Caki2 (cell line): ENCODE data around the gene RPL36A. TPM values are rescaled to one million over a fixed set of nuclear protein-coding genes. Genes with fewer than 3 reads are reported as not detected.
A peak's percentile ranks its signal among the peaks of the same experiment; 100 is the strongest.

Experiments
- DNase-seq: peaks from one replicate; pipeline ENCODE4 v3.0.0-alpha.2; 2015; ENCODE audit warnings: low read depth
- in situ Hi-C: cut with HindIII; loops from 2 replicates; pipeline ENCODE4 v1.10.0; 2016; ENCODE audit warnings: low sequenced_read_pairs, low pct_unique_long_range_greater_than_20kb, mixed read lengths
- total RNA-seq: library from RNA; depleted of rRNA; stranded (reverse); fragments of >200 nt; shearing (Covaris generic); gene quantifications from 2 replicates; pipeline ENCODE4 v1.2.3, GENCODE V29; 2014; ENCODE audit warnings: low replicate concordance

Gene RPL36A
- total RNA-seq, 1 experiment from 2014 or later, result 446 TPM

DNA sequence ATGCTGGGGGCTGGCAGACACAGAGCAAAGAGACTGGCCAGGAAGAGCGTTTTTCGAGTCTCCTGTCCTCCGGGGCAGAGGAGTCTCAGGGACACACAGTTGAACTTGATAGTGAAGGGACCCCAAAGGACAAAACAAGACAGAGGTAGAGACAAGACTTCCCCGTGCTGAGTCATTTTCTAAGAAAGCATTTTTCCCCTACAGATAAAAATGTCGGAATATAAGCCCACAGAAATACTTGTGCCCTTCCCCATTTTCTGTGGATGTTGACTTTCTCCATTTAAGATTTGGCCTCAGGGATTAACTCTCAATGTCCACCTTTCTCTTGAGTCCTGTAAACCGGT lies 4.3 kb upstream of the RPL36A start:
- no peak for DNase-seq

DNA sequence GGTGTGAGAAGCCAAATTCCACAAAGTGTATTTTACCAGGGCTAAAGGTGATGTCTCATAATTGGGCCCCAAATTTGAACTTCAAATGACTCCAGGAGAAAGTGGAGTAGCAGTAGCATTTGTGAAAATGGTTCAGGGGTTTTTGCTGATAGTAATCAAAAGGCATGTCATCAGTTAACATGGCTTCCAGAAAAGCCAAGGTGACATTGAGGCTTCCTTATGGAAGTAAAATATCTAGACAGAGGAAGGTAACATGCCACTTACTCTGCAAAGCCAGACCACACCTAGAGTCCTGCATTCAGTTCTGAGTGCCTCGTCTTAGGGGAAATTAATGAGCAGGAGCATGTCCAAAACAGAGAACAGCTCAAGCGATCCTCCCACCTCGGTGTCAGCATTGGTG lies 2.2 kb upstream of the RPL36A start:
- in situ Hi-C loops, result no loop called here
- no peak for DNase-seq

More for the DNA sequence above, 4.3 kb upstream of the RPL36A start:
- in situ Hi-C loops, result no loop called here

GRCh38 chrX:101391831-101392230 lies 1.0 kb downstream of the RPL36A start:
- DNase-seq, result no peak
- in situ Hi-C loops, result no loop called here

DNA sequence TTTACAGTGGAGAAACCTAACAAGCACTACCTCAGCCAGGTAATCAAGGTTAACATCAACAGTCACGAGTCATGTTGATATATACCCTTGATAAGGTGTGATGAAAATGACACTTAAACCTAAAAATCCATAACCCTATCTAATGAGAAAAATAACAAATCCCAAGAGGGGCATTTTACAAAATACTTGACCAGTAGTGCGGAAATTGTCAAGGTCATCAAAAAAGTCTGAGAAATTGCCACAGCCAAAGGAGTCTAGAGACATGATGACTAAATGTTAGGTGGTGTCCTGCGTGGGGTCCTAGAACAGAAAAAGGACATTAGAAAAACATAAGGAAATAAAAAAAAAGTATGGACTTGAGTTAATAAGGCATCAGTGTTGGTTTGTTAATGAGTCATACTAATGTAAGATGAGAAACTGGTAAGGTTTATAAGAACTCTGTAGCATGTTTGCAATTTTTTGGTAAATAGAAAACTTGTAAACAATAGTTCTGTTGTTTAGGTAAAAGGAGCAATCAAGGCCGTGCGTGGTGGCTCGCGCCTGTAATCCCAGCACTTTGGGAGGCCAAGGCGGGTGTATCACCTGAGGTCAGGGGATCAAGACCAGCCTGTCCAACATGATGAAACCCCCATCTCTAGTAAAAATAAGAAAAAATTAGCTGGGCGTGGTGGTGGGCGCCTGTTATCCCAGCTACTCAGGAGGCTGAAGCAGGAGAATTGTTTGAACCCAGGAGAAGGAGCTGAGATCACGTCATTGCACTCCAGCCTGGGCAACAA lies 2.9 kb downstream of the RPL36A start:
- no peak for DNase-seq
- in situ Hi-C loops, result no loop called here

- DNase-seq, result no peak
- in situ Hi-C loops, result no loop called here
Observed at GRCh38 chrX:101394372-101394771, 3.6 kb downstream of the RPL36A start.

- DNase-seq, result no peak
- in situ Hi-C loops, result no loop called here
Observed at GRCh38 chrX:101395789-101396188, 5.0 kb downstream of the RPL36A start.

GRCh38 chrX:101397779-101398178 lies 7.0 kb downstream of the RPL36A start:
- in situ Hi-C loops, result no loop called here
- peak; percentile 37 for DNase-seq

DNA sequence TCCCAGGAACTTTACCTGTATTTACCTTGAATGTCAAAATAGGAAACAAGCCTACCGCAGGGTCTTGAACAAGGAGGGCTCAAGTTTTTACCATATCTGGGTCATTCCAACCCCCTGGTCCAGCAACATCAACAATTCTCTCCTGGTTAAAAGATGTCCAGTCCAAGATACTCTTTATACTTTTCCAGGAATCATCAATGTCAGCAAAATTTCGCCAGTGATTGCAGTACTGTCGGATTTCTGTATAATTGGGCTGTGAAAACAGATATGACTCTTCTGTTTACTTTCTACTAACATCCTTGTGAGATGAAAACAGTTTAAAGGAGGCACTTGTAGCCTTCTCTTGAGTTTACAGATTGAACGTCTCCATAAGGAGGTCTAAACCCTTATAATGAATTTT lies 7.9 kb downstream of the RPL36A start:
- in situ Hi-C loops, result no loop called here
- DNase-seq, result no peak

- in situ Hi-C loops, result no loop called here
- no peak for DNase-seq
Observed at GRCh38 chrX:101399825-101400224, 9.0 kb downstream of the RPL36A start.

- no peak for DNase-seq
- in situ Hi-C loops, result no loop called here
Observed at GRCh38 chrX:101407167-101407747, 16.4 kb downstream of the RPL36A start.

DNA sequence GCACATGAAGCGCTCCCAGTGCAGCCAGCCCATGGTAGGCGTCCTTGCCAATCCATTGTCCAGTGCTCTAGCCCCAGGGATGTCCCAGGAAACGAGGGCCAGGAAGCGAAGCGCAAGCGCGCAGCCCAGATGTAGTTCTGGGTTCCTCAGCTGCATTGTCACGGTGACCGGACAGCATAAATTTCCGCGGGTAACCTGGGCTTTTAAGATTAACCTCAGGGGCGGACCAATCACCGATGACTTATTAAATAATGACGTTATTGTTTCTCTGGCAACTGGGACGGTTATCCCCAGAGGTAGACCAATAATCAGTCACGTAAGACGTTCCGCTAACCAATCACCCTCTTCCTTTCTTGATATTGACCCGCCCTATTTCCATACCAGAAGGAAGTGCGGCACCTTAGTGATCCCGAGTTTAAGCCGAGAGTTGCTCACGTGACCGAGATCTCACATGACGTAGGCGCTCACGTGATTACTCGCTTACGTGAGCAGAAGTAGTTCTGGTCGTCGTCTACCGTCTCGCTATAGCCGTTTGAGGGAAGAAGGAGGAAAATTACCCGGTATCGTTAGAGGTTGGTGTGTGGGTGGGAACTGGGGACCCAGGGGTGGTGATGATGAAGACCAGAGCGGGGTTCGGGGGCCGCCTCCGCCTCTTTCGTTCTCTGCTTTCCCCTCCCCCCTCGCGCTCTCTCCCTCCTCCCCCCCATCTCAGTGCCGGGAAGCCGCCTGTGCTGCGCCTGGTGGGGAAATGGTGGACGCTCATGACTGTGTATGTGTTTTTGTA lies 17.1 kb downstream of the RPL36A start, which contains the start of the genes GLA and HNRNPH2:
Gene GLA (minus strand): TSS at position 178 of the 784 bp plus-strand sequence. CDS start 22 bp downstream, at position 156.
Gene HNRNPH2 (plus strand): TSS at position 475 of the 784 bp plus-strand sequence. CDS start 3,767 bp downstream, outside the sequence.
- in situ Hi-C loops, result no loop called here
- DNase-seq, result peak; percentile 98

DNA sequence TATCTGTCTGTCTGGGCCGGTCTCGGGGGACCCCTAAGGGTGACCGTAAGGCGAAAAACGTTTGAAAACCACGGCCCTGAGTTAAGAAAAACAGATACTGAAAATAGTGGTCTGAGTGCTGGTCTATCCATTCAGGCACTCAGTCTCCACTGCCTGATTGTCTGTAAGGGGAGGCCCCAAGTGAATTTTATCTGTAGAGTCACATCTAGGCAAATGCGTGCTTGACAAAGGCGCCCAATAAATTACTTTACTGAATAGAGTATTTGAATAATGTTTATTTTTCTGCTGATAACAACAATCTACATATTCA lies 17.7 kb downstream of the RPL36A start:
- in situ Hi-C loops, result no loop called here
- DNase-seq, result no peak

DNA sequence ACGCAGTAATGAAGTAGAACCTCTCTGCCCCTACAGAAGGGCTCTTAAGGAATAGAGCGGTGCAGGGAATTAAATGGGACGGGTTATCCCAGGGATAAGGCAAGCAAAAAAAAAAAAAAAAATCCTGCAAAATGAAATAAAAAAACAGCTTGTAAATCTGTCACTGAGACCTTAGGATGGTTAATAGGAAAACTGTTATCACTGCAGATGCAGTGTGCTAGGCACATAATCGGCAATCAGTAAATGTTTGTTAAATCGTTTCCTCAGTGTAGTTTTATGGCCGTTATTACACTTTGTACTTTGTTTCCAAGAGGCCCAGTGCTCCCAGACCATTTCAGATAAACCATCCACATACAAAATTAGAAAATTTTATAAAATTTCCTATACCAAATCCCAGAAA lies 18.2 kb downstream of the RPL36A start:
- DNase-seq, result no peak
- in situ Hi-C loops, result no loop called here

DNA sequence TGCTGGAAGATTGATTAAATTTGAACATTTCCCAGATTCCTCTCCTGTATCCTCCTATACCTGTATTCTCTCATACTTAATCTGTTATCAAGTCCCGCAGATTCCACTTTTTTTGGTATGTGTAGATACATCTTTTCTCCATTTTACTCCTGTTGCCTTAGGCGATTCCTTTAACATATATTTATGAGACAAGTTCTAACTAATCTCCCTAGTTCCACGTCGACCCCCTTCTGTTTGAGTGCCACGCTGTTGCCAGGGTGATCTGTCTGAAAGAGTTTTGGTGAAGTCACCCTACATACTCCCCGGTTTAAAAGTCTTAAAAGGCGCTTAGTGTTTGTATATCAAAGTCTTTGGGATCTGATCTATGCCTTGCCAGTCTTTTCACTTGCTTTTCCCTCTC lies 19.6 kb downstream of the RPL36A start:
- in situ Hi-C loops, result no loop called here
- DNase-seq, result no peak

DNA sequence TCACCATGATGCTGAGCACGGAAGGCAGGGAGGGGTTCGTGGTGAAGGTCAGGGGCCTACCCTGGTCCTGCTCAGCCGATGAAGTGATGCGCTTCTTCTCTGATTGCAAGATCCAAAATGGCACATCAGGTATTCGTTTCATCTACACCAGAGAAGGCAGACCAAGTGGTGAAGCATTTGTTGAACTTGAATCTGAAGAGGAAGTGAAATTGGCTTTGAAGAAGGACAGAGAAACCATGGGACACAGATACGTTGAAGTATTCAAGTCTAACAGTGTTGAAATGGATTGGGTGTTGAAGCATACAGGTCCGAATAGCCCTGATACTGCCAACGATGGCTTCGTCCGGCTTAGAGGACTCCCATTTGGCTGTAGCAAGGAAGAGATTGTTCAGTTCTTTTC lies 21.2 kb downstream of the RPL36A start:
- in situ Hi-C loops, result no loop called here

GRCh38 chrX:101415180-101416145 lies 24.7 kb downstream of the RPL36A start:
- DNase-seq, result no peak
- in situ Hi-C loops, result no loop called here

More for the DNA sequence above, 21.2 kb downstream of the RPL36A start:
- no peak for DNase-seq

GRCh38 chrX:101416691-101417090 lies 25.9 kb downstream of the RPL36A start:
- in situ Hi-C loops, result no loop called here
- DNase-seq, result no peak

GRCh38 chrX:101417190-101417589 lies 26.4 kb downstream of the RPL36A start:
- in situ Hi-C loops, result no loop called here
- DNase-seq, result no peak
